T47D (cell line): Measurements from ENCODE around the gene SLC27A1.

Source experiments
- DNase-seq, 2 experiments: peaks; one replicate each; pipeline versions ENCODE4 v3.0.0 to v3.0.0-alpha.2; 2011 to 2012; ENCODE audit warnings: low read depth in 1 of 2, low spot score in 1 of 2
- JUND ChIP-seq: IDR thresholded peaks from 2 replicates; pipeline ENCODE4 v1.6.1; 2012; ENCODE audit warnings: low read depth
- in situ Hi-C: cut with HindIII; loops from 2 replicates; pipeline ENCODE4 v1.10.0; 2016; ENCODE audit warnings: low sequenced_read_pairs, low pct_unique_long_range_greater_than_20kb

Gene SLC27A1

DNA sequence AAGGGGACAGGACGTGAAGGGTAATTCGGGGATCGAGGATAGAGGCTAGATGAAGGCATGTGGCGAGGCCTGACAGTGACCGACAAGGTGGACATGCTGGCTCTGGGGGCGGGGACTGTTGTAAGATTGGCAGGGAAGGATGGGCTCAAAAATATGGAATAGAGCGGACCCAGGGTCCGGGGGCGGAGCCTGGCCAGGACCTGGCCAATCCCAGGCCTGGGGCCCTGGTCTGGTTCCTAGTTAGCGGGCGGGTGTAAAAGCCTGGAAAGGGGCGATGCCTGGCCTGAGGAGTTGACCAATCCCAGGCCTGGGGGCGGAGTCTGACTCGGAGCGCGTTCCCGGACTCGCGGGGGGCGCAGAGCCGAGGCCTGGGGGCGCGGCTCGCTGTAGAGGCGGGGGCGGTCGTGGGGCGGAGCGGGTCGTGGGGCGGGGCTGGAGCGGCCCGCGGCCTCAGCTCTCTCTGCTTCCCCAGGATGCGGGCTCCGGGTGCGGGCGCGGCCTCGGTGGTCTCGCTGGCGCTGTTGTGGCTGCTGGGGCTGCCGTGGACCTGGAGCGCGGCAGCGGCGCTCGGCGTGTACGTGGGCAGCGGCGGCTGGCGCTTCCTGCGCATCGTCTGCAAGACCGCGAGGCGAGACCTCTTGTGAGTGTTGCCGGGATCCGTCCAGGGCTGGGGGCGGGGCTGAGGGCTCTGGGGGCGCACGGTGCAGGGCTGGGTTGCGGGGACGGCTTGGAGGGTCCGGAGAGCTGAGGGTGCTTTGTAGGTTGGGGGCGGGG, at the start of gene SLC27A1:
Gene SLC27A1, plus strand, starts transcription at position 457 of the 774 bp plus-strand sequence. Its CDS starts 17 bp downstream, at position 474.
- peak; percentile 74 to 98 for DNase-seq
- TF ChIP-seq JUND, result no peak
- in situ Hi-C loops, result no loop called here

DNA sequence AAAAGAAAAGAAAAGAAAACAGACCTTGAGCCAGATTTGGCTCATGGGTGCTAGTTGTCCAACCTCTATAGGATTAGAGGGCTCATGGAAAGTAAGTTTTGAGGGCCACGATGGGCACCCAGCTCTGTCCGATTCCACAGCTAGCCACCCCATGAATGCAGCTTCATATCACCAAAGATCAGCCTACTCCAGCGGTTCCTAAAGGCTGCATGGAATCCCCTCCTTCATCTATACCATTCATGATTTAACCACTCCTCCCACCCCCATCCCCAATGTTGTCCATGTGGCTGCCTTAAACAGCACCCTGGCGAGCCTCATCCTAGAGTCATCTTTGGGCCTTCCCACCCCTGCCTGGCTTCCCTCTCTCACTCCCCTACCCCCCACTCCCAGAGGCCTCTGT, 48.4 kb upstream of the SLC27A1 start:
- no peak for TF ChIP-seq JUND
- no peak for DNase-seq
- in situ Hi-C loops, result no loop called here

DNA sequence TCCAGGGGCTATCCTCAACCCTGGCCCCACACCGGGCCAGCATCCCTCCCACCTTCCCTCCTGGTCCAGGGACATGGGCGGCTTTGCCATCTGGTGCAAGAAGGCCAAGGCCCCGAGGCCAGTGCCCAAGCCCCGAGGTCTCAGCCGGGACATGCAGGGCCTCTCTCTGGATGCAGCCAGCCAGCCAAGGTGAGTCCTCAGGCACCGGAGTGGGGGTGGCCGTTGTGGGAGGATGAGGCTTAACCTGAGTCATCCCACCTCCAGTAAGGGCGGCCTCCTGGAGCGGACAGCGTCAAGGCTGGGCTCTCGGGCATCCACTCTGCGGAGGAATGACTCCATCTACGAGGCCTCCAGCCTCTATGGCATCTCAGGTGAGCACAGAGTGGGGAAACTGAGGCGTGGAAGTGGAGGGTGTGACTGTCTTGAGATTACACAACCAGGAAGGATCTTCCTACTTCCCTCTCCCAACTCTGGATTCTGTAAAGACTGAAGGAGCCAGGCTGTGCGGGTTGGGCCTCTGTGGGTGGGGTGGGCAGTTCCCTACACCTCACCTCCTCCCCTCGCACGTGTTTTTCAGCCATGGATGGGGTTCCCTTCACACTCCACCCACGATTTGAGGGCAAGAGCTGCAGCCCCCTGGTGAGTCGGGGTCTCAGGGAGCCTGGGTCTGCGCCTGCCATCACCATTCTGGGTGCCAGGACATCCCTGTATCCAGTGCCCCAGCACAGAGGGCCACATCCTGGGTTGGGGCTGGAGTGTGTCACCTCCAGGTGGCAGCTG, 46.7 kb upstream of the SLC27A1 start:
- DNase-seq, result no peak
- TF ChIP-seq JUND, result no peak
- in situ Hi-C loops, result no loop called here

DNA sequence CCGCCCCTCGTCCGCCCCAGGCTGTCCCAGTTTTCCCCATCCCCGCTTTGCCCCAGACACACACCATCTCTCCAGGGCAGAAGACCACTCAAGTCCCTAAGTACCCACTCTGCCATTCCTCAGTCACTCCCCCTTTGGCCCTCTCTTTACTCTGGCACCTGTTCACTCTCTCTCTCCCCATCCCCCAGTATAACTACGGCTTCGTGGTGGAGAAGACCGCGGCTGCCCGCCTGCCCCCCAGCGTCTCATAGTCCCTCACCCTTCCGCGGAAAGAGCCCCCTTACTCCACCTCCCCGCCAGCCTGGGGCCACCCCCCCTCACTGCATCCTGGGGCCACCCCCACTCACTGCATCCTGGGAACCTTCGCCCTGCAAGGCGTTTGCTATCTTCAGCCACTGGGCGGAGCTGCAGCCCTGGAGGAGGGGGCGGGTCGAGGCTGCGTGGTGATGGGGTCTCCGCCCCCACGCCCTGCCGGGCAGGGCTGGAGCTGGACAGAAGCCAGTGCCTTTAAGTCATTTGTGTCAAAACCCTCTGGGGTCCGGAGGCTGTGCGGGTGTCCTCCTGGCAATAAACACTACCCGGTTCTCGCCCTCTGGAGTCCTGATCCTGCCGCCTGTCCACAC, 45.5 kb upstream of the SLC27A1 start:
- TF ChIP-seq JUND, result no peak
- DNase-seq, result no peak
- in situ Hi-C loops, result no loop called here

DNA sequence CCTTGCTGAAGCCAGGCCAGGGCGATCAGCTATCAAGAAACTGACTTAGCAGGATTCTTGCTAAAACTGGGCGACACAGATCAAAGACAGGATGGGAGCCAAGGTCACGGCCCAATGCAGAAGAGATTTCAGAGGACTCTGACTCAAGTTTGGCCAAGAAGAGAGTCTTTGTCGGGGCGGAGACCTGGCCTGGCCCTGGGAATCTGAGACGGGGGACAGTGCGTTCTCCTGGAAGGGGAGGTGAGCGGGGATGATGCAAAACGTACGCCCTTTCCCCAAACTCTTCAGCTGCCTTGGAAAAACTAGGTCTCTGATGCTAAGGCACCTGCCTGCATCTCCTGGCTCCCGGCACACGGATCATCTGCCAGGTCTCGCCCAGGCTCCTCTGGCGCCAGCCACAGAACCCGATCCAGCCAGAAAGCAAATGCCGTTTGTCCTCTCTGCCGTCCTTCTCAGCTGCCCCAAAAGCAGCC, 40.6 kb upstream of the SLC27A1 start:
- no peak for DNase-seq
- in situ Hi-C loops, result no loop called here
- TF ChIP-seq JUND, result no peak

DNA sequence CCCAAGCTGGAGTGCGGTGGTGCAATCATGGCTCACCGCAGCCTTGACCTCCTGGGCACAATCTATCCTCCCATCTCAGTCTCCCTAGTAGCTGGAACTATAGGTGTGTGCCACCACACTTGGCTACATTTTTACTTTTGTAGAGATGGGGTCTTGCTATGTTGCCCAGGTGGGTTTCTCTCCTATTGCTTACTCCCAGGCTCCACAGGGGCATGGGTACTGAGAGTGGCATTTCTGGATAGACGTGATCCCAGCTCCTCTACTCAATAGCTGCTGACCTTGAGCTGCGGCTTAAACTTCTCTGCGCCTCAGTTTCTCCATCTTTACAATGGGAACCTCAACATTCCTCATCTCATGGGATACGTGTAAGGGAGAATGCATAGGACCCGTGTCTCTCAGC, 38.9 kb upstream of the SLC27A1 start:
- DNase-seq, result no peak
- in situ Hi-C loops, result no loop called here
- TF ChIP-seq JUND, result no peak

DNA sequence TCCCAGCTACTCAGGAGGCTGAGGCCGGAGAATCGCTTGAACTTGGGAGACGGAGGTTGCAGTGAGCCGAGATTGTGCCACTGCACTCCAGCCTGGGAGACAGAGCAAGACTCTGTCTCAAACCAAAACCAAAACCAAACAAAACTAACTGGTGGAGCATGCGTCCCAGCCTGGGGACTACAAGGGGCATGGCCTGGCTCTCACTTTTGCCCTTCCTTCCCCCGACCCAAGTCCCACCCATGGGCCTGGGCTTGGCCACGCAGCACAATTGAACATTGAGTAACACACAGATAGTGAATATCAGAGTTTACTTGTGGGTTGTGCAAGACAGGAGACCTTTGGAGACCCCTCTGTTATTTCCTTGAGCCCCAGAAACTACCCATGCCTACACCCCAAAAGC, 35.1 kb upstream of the SLC27A1 start:
- in situ Hi-C loops, result no loop called here
- no peak for TF ChIP-seq JUND
- no peak for DNase-seq

DNA sequence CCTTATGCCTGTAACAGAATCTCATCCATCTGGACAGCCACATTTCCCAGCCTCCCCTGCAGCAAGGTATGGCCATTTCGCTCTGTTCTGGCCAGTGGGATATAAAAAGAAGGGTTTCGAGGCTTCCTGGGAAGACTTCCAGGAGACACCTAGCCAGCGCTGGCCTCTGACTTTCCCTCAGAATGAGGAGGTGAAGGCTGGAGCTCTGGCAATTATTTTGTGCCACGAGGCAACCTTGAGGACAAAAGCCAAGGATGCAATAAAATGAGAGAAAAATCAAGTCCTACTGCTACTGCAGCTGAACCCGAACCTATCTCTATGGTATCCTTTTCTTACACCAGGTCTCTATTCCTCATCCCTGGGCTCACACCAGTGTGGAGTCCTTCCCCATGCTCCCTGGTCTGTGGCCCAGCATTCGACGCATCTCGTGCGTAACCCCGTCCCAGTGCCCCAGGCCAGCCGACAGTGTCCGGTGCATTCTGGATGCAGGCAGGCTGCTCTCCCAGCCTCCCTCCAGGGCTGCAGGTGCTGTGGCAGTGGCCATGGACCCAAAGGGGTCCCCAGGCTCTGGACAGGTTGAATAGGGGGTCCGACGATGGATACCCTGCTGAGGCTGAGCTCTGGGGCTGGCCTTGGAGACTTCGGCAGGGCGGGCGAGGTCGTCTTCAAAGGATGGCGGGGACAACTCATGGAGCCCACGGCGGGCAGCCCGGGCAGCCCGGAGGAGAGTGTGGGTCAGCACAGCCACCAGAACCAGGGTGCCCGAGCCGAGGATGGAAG, 34.0 kb upstream of the SLC27A1 start:
- DNase-seq, result no peak
- TF ChIP-seq JUND, result no peak
- in situ Hi-C loops, result no loop called here

DNA sequence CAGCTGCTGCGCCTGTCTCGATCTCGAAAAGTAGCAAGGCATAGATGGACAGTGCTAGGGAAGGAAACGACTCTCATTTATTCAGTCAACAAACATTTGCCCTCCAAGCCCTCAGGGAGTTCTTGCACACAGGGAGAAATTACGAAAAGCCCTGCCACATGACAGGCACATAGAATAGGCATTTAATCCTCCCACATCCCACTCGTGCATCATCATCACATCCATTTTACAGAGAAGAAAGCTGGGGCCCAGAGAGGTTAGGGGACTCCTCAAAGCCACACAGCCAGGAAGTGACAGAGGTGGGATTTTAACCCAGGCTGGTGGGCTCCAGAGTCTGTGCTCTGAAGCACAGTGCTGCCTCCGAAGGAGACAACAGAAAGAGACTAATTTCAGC, 33.5 kb upstream of the SLC27A1 start:
- in situ Hi-C loops, result no loop called here
- TF ChIP-seq JUND, result no peak
- DNase-seq, result no peak

DNA sequence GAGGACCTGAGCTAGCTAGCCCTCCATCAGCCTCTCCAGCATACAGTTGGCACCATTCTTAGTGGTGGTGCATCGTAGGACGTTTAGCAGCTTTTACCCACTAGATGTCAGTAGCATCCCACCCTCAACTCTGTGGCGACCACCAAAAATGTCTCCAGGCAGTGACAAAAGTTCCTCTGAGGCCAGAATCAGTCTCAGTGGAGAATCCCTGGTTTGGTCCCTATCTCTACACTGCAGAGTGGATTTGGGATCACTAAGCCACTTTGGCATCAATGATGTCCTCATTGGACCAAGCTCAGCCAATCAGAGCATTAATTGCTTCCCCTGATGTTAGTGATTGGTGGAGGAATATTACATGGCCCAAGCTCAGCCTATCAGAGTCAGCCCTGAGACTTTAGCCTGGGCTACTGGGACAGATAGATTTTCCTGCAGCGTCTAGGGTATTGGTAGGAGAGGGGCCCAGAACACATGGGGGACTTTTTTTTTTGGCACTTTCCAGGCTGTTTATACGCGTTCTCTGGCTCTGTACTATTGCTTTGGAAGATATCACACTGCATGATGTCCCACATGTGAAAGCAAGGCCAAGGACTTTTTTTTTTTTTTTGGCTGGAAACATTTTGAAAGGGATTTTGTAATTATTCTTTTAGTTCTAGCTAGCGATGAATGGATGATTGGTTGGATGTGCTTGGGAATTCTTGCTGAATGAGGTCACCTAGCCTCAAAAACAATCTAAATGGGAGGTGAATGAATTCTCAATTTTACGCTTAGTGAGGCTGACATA, 28.9 kb upstream of the SLC27A1 start:
- TF ChIP-seq JUND, result no peak
- peak in 1 of 2 experiments; percentile 23 for DNase-seq
- in situ Hi-C loops, result no loop called here

DNA sequence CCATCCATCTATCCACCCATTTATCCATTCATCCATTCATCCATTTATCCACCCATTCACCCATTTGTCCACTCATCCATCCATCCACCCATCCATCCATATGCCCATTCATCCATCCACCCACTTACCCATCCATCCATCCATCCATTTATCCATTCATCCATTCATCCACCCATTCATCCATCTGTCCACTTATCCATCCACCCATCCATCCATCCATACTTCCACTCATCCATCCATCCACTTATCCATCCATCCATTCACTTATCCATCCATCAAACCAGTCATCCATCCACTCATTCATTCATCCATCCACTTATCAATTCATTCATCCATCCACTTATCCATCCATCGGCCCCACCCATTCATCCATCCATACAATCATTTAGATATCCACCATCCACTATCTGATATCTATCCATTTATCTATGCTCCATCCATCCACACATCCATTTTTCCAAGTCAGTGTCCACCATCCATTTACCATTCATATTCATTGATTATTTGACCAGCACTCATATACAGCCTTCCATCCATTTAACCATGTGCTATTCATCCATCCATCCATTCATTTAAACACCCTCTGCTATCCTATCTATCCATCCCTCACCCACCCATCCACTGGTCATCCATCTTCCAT, 24.7 kb upstream of the SLC27A1 start:
- DNase-seq, result no peak
- TF ChIP-seq JUND, result no peak
- in situ Hi-C loops, result no loop called here
